GM12892 (cell line): ENCODE results near the gene ATF6.
"Not testable (repeated sequence)": the region's sequence is repeated elsewhere in the genome, so short reads cannot be mapped to it uniquely, and the experiment has no call there.

Experiments used
- DNase-seq: peaks from one replicate; pipeline ENCODE4 v3.0.0; 2011; ENCODE audit not compliant: insufficient read length
- FAIRE-seq: peaks from 2 replicates; lab custom pipeline; 2011; peaks lifted over from hg19 to GRCh38; lab: Jason Lieb, UNC
- POLR2A ChIP-seq: IDR thresholded peaks from 2 replicates; pipeline ENCODE4 v1.6.1; 2011; ENCODE audit warnings: low read depth, low read length, control low read depth
- POLR2AphosphoS5 ChIP-seq: IDR thresholded peaks from 2 replicates; pipeline ENCODE4 v1.6.1; 2011; ENCODE audit warnings: low read depth, low read length, control low read depth
- TAF1 ChIP-seq: IDR thresholded peaks from 2 replicates; pipeline ENCODE4 v1.6.1; 2011; ENCODE audit warnings: low read depth, mild to moderate bottlenecking, control low read depth, low read length, borderline replicate concordance

ATF6 gene

GRCh38 chr1:161826478-161826877 lies 60.4 kb downstream of the ATF6 start:
- FAIRE-seq = no peak
- no peak for DNase-seq
- no peak for TF ChIP-seq POLR2A
- no peak for TF ChIP-seq TAF1
- TF ChIP-seq POLR2AphosphoS5 = no peak

GRCh38 chr1:161827786-161828185 lies 61.7 kb downstream of the ATF6 start:
- no peak for TF ChIP-seq POLR2A
- TF ChIP-seq POLR2AphosphoS5 = no peak
- FAIRE-seq (no peak), DNase-seq (no peak)

- DNase-seq, FAIRE-seq: not testable (repeated sequence)
These were observed 66.3 kb downstream of the ATF6 start for GRCh38 chr1:161832299-161832907.

- no peak for DNase-seq
- FAIRE-seq = no peak
- no peak for TF ChIP-seq POLR2AphosphoS5
- TF ChIP-seq TAF1 = no peak
- no peak for TF ChIP-seq POLR2A
These were observed 68.9 kb downstream of the ATF6 start for GRCh38 chr1:161834967-161835550.

- DNase-seq (no peak), FAIRE-seq (no peak)
- TF ChIP-seq POLR2AphosphoS5 (no peak), POLR2A (no peak), TAF1 (no peak)
These were observed 69.9 kb downstream of the ATF6 start for GRCh38 chr1:161836018-161836417.

GRCh38 chr1:161838362-161838761 lies 72.2 kb downstream of the ATF6 start:
- FAIRE-seq = no peak
- no peak for DNase-seq
- TF ChIP-seq POLR2A = no peak
- no peak for TF ChIP-seq POLR2AphosphoS5
- no peak for TF ChIP-seq TAF1

- no peak for DNase-seq
- FAIRE-seq = no peak
- TF ChIP-seq TAF1 (no peak), POLR2A (no peak), POLR2AphosphoS5 (no peak)
These were observed 72.8 kb downstream of the ATF6 start for GRCh38 chr1:161838885-161839284.

GRCh38 chr1:161839591-161839990 lies 73.5 kb downstream of the ATF6 start:
- peak; percentile 40 for FAIRE-seq
- TF ChIP-seq POLR2A = no peak
- TF ChIP-seq POLR2AphosphoS5 = no peak
- TF ChIP-seq TAF1 = no peak

GRCh38 chr1:161840363-161840762 lies 74.2 kb downstream of the ATF6 start:
- FAIRE-seq = no peak
- no peak for DNase-seq
- TF ChIP-seq TAF1 (no peak), POLR2AphosphoS5 (no peak), POLR2A (no peak)

More at GRCh38 chr1:161839591-161839990, 73.5 kb downstream of the ATF6 start:
- no peak for DNase-seq

- TF ChIP-seq POLR2A = no peak
- no peak for TF ChIP-seq TAF1
- no peak for TF ChIP-seq POLR2AphosphoS5
- FAIRE-seq (no peak), DNase-seq (no peak)
These were observed 77.0 kb downstream of the ATF6 start for GRCh38 chr1:161843156-161843555.

- DNase-seq = no peak
- FAIRE-seq = no peak
- TF ChIP-seq POLR2AphosphoS5 (no peak), POLR2A (no peak), TAF1 (no peak)
These were observed 78.6 kb downstream of the ATF6 start for GRCh38 chr1:161844696-161845095.

- FAIRE-seq (no peak), DNase-seq (no peak)
- TF ChIP-seq POLR2AphosphoS5 = no peak
- no peak for TF ChIP-seq TAF1
- no peak for TF ChIP-seq POLR2A
These were observed 82.6 kb downstream of the ATF6 start for GRCh38 chr1:161848676-161849075.
